Liver (tissue), 9 donors: ENCODE results near the gene TENT4A. TPM values are rescaled to one million over a fixed set of nuclear protein-coding genes. Genes with fewer than 3 reads are reported as not detected.

Experiments
- DNase-seq: peaks from one replicate; pipeline ENCODE4 v3.0.0-alpha.2; 2017; ENCODE audit warnings: low spot score
- H3K27ac ChIP-seq, 2 donors: one replicate each; pipeline ENCODE4 v1.7.0; 2013; ENCODE audit warnings: inconsistent platforms in 2 of 2, low read length in 2 of 2, control low read depth in 1 of 2, low read depth in 1 of 2, mild to moderate bottlenecking in 1 of 2
- H3K27me3 ChIP-seq, 4 donors: one replicate each; pipeline versions ENCODE4 v1.6.1 to v1.7.0; 2013; ENCODE audit warnings: low read length in 3 of 4, inconsistent platforms in 1 of 4, mild to moderate bottlenecking in 1 of 4, moderate library complexity in 1 of 4; ENCODE audit not compliant: control insufficient read depth in 4 of 4, insufficient read depth in 4 of 4
- H3K36me3 ChIP-seq, 4 donors: one replicate each; pipeline versions ENCODE4 v1.6.1 to v1.7.0; 2013; ENCODE audit warnings: low read length in 3 of 4, mild to moderate bottlenecking in 3 of 4, low read depth in 1 of 4, moderate library complexity in 1 of 4; ENCODE audit not compliant: control insufficient read depth in 4 of 4, insufficient read depth in 3 of 4
- H3K4me1 ChIP-seq, 4 donors: one replicate each; pipeline versions ENCODE4 v1.6.1 to v1.7.0; 2013; ENCODE audit warnings: low read length in 3 of 4, mild to moderate bottlenecking in 3 of 4, moderate library complexity in 1 of 4; ENCODE audit not compliant: control insufficient read depth in 4 of 4, insufficient read depth in 4 of 4
- H3K4me3 ChIP-seq, 3 donors: one replicate each; pipeline versions ENCODE4 v1.6.1 to v1.7.0; 2013; ENCODE audit warnings: low read length in 3 of 3, control low read depth in 1 of 3, low read depth in 1 of 3, mild to moderate bottlenecking in 1 of 3
- H3K9ac ChIP-seq, 2 donors: one replicate each; pipeline ENCODE4 v1.7.0; 2013; ENCODE audit warnings: low read length in 2 of 2, mild to moderate bottlenecking in 2 of 2, moderate library complexity in 2 of 2, control low read depth in 1 of 2, low read depth in 1 of 2
- H3K9me3 ChIP-seq, 4 donors: one replicate each; pipeline versions ENCODE4 v1.6.1 to v1.7.0; 2013; ENCODE audit warnings: low read length in 3 of 4; ENCODE audit not compliant: control insufficient read depth in 4 of 4
- EGR1 ChIP-seq, 2 donors: IDR thresholded peaks; 2 replicates each; pipeline ENCODE4 v1.6.1; 2016 to 2018; ENCODE audit warnings: antibody characterized with exemption in 2 of 2, low read depth in 2 of 2
- FOXA1 ChIP-seq: IDR thresholded peaks from 2 replicates; pipeline ENCODE4 v1.6.1; 2016; ENCODE audit warnings: antibody characterized with exemption
- GABPA ChIP-seq, 2 donors: IDR thresholded peaks in 1 of 2; conservative IDR thresholded peaks in 1 of 2; 2 replicates each; pipeline ENCODE4 v1.6.1; 2016; ENCODE audit warnings: antibody characterized with exemption in 2 of 2, mild to moderate bottlenecking in 1 of 2, moderate library complexity in 1 of 2
- HNF4G ChIP-seq: IDR thresholded peaks from 2 replicates; pipeline ENCODE4 v1.6.1; 2016; ENCODE audit warnings: antibody characterized with exemption
- JUND ChIP-seq, 2 donors: IDR thresholded peaks; 2 replicates each; pipeline ENCODE4 v1.6.1; 2016; ENCODE audit warnings: antibody characterized with exemption in 2 of 2
- NR2F2 ChIP-seq: IDR thresholded peaks from 2 replicates; pipeline ENCODE4 v1.6.1; 2016; ENCODE audit warnings: antibody characterized with exemption
- RAD21 ChIP-seq, 2 donors: IDR thresholded peaks; 2 replicates each; pipeline ENCODE4 v1.6.1; 2016; ENCODE audit warnings: antibody characterized with exemption in 2 of 2, mild to moderate bottlenecking in 2 of 2
- RXRA ChIP-seq, 2 donors: IDR thresholded peaks; 2 replicates each; pipeline ENCODE4 v1.6.1; 2017 to 2018; ENCODE audit warnings: antibody characterized with exemption in 2 of 2, mild to moderate bottlenecking in 1 of 2
- TAF1 ChIP-seq: conservative IDR thresholded peaks from 2 replicates; pipeline ENCODE4 v1.6.1; 2016; ENCODE audit warnings: antibody characterized with exemption, mild to moderate bottlenecking
- YY1 ChIP-seq: IDR thresholded peaks from 2 replicates; pipeline ENCODE4 v1.6.1; 2016; ENCODE audit warnings: antibody characterized with exemption, mild to moderate bottlenecking
- WGBS: extraction: QIAGEN DNeasy Blood & Tissue Kit; methylation state at CpG from one replicate; pipeline ENCODE4 v1.1.7; 2013; 5-methylcytosine and 5-hydroxymethylcytosine counted together
- polyA plus RNA-seq, 2 donors: library from polyadenylated mRNA; stranded (reverse) in 1 of 2; unstranded in 1 of 2; fragments of 200-250 nt in 1 of 2; fragments of >200 nt in 1 of 2; fragmentation: Nextera tagmentation in 1 of 2; extraction: Ambion mirVana in 1 of 2; gene quantifications; one replicate each; pipeline versions ENCODE4 v1.2.1 to v1.2.3, GENCODE V29; 2013 to 2015
- total RNA-seq, 2 donors: library from RNA; depleted of rRNA; stranded (reverse); fragments of >200 nt; gene quantifications; one replicate each; pipeline ENCODE4 v1.2.3, GENCODE V29; 2014
- TF ChIP-seq, protein P1 (sequence below): IDR thresholded peaks from 2 replicates; pipeline ENCODE4 v1.6.1; 2016; ENCODE audit warnings: antibody characterized with exemption
- TF ChIP-seq, protein P2 (sequence below): IDR thresholded peaks from 2 replicates; pipeline ENCODE4 v1.6.1; 2016; ENCODE audit warnings: antibody characterized with exemption, mild to moderate bottlenecking
- TF ChIP-seq, protein P3 (sequence below): fragments of 150-350 bp; IDR thresholded peaks from 2 replicates; pipeline ENCODE4 v1.5.1; 2017; ENCODE audit warnings: improper control_type of control experiment, low read depth, low read length; ENCODE audit not compliant: missing input control
- donor health status: healthy.
- donor health status: healthy.
- donor health status: healthy.
- donor health status: healthy.
- donor health status: healthy.

TENT4A gene
- total and polyA plus RNA-seq, 4 donors: 3.9 to 15.1 (median 8.1) TPM

DNA sequence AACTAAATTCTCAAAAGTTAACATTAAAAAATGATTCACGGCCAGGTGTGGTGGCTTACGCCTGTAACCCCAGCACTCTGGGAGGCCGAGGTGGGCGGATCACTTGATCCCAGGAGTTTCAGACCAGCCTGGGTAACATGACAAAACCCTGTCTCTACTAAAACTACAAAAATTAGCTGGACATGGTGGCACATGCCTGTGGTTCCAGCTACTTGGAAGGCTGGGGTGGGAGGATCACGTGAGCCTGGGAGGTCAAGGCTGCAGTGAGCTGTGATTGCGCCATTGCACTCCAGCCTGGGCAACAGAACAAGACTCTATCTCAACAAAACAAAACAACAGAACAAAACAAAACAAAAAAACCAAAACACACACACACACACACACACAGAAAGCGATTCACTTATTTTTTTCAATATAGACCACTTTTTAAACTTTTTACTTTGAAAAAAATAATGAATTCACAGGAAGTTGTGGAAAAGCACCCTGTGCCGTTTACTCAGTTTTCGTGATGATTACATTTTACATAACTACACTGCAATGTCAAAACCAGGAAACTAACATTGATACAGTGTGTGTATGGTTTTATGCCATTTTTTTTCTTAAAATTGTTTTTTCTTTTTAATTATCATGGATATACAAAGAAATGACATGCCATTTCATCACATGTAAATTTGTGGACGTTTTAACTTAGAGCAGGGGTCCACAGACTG is 73.7 kb downstream of the TENT4A start:
- DNase-seq: no peak

DNA sequence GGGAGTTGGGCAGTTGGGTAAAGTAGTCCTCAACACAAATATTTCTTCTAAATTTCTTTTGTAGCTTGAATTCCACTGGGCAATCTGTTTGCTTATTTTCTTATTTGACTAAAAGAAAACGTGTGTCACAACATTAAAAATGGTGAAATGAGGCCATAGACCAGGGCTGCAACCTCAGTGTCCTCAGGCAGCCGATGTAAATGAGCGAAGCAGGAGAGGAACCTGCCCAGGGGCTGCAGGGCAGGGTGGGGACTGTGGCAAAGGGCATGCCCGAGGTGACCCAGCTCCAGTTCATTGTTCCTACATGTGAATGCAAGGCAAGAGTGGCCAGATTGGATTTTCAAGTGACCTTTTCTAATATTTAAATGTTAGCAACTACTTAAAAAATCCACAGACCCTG is 74.7 kb downstream of the TENT4A start:
- 76% methylated on average over 4 of the region's 4 CpGs for WGBS
- Histone ChIP-seq H3K9me3 (no peaks in the 10 kb centered on the region), H3K4me3 (no peak overlapping the region), H3K36me3 (no peaks in the 10 kb centered on the region), H3K27ac (no peak overlapping the region), H3K27me3 (no peaks in the 10 kb centered on the region), H3K9ac (no peak overlapping the region), H3K4me1 (no peaks in the 10 kb centered on the region)
- TF ChIP-seq TAF1: no peak
- TF ChIP-seq GABPA (IDR thresholded peaks at IDR 0.05 in 1 of 2, conservative IDR thresholded peaks at IDR 0.05 in 1 of 2): no peak
- TF ChIP-seq, protein P1, sequence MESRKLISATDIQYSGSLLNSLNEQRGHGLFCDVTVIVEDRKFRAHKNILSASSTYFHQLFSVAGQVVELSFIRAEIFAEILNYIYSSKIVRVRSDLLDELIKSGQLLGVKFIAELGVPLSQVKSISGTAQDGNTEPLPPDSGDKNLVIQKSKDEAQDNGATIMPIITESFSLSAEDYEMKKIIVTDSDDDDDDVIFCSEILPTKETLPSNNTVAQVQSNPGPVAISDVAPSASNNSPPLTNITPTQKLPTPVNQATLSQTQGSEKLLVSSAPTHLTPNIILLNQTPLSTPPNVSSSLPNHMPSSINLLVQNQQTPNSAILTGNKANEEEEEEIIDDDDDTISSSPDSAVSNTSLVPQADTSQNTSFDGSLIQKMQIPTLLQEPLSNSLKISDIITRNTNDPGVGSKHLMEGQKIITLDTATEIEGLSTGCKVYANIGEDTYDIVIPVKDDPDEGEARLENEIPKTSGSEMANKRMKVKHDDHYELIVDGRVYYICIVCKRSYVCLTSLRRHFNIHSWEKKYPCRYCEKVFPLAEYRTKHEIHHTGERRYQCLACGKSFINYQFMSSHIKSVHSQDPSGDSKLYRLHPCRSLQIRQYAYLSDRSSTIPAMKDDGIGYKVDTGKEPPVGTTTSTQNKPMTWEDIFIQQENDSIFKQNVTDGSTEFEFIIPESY: no peak
- no peak for TF ChIP-seq FOXA1
- no peak for DNase-seq

More for the DNA sequence above, 73.7 kb downstream of the TENT4A start:
- Histone ChIP-seq H3K4me3 (no peak overlapping the region), H3K27ac (no peak overlapping the region), H3K36me3 (no peaks in the 10 kb centered on the region), H3K9me3 (no peaks in the 10 kb centered on the region), H3K27me3 (no peaks in the 10 kb centered on the region), H3K9ac (no peak overlapping the region), H3K4me1 (no peaks in the 10 kb centered on the region)
- TF ChIP-seq EGR1 (IDR thresholded peaks at IDR 0.05; ENCODE audit: low read depth in 2 of 2): no peak
- TF ChIP-seq YY1: no peak
- TF ChIP-seq, protein P2, sequence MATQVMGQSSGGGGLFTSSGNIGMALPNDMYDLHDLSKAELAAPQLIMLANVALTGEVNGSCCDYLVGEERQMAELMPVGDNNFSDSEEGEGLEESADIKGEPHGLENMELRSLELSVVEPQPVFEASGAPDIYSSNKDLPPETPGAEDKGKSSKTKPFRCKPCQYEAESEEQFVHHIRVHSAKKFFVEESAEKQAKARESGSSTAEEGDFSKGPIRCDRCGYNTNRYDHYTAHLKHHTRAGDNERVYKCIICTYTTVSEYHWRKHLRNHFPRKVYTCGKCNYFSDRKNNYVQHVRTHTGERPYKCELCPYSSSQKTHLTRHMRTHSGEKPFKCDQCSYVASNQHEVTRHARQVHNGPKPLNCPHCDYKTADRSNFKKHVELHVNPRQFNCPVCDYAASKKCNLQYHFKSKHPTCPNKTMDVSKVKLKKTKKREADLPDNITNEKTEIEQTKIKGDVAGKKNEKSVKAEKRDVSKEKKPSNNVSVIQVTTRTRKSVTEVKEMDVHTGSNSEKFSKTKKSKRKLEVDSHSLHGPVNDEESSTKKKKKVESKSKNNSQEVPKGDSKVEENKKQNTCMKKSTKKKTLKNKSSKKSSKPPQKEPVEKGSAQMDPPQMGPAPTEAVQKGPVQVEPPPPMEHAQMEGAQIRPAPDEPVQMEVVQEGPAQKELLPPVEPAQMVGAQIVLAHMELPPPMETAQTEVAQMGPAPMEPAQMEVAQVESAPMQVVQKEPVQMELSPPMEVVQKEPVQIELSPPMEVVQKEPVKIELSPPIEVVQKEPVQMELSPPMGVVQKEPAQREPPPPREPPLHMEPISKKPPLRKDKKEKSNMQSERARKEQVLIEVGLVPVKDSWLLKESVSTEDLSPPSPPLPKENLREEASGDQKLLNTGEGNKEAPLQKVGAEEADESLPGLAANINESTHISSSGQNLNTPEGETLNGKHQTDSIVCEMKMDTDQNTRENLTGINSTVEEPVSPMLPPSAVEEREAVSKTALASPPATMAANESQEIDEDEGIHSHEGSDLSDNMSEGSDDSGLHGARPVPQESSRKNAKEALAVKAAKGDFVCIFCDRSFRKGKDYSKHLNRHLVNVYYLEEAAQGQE: no peak
- TF ChIP-seq RXRA (IDR thresholded peaks at IDR 0.05): peak in 1 of 2 donors; percentile 26
- WGBS: 76% methylated on average over 10 of the region's 10 CpGs

DNA sequence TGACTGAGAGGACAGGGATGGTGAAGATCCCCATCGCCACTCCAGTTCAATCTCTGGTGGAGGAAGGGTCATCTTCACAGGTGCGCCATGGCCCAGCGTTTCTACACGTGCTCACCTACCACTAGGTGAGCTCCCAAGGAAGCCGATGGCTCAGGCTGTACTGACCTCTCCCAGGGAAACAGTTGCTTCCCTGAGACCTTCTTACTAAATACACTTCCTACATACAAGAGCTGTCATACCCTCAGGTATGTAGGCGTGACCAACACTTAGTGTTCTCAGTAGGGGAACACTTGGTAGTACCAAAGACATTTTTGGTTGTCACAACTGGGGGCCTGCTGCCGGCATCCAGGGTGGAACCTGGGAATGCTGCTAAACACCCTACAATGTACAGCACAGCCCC is 75.2 kb downstream of the TENT4A start:
- no peak for DNase-seq
- H3K9ac ChIP-seq: no peak overlapping the region
- H3K27ac ChIP-seq: no peak overlapping the region
- H3K4me1 ChIP-seq: no peaks in the 10 kb centered on the region
- TF ChIP-seq FOXA1: no peak
- TF ChIP-seq, protein P3, sequence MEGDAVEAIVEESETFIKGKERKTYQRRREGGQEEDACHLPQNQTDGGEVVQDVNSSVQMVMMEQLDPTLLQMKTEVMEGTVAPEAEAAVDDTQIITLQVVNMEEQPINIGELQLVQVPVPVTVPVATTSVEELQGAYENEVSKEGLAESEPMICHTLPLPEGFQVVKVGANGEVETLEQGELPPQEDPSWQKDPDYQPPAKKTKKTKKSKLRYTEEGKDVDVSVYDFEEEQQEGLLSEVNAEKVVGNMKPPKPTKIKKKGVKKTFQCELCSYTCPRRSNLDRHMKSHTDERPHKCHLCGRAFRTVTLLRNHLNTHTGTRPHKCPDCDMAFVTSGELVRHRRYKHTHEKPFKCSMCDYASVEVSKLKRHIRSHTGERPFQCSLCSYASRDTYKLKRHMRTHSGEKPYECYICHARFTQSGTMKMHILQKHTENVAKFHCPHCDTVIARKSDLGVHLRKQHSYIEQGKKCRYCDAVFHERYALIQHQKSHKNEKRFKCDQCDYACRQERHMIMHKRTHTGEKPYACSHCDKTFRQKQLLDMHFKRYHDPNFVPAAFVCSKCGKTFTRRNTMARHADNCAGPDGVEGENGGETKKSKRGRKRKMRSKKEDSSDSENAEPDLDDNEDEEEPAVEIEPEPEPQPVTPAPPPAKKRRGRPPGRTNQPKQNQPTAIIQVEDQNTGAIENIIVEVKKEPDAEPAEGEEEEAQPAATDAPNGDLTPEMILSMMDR: no peak
- TF ChIP-seq, protein P2: no peak
- no peak for TF ChIP-seq EGR1 (IDR thresholded peaks at IDR 0.05; ENCODE audit: low read depth in 2 of 2)
- no peak for TF ChIP-seq HNF4G
- TF ChIP-seq TAF1: no peak
- no peak for TF ChIP-seq RAD21 (IDR thresholded peaks at IDR 0.05)
- no peak for TF ChIP-seq YY1
- no peak for TF ChIP-seq GABPA (IDR thresholded peaks at IDR 0.05 in 1 of 2, conservative IDR thresholded peaks at IDR 0.05 in 1 of 2)
- TF ChIP-seq JUND (IDR thresholded peaks at IDR 0.05): no peak
- TF ChIP-seq NR2F2: no peak
- no peaks in the 10 kb centered on the region for H3K9me3 ChIP-seq
- H3K4me3 ChIP-seq: no peak overlapping the region
- H3K27me3 ChIP-seq: no peaks in the 10 kb centered on the region
- H3K36me3 ChIP-seq: no peaks in the 10 kb centered on the region
- WGBS: 89% methylated on average over 7 of the region's 7 CpGs
